GM19395 (cell line): ENCODE measurements around the gene UNC119B.

Experiments
- ATAC-seq: cut with Tn5 transposase; IDR thresholded peaks from one replicate; pipeline ENCODE4 v1.9.1; 2021; ENCODE audit warnings: mild to moderate bottlenecking, moderate library complexity; ENCODE audit not compliant: unreplicated experiment

UNC119B gene

DNA sequence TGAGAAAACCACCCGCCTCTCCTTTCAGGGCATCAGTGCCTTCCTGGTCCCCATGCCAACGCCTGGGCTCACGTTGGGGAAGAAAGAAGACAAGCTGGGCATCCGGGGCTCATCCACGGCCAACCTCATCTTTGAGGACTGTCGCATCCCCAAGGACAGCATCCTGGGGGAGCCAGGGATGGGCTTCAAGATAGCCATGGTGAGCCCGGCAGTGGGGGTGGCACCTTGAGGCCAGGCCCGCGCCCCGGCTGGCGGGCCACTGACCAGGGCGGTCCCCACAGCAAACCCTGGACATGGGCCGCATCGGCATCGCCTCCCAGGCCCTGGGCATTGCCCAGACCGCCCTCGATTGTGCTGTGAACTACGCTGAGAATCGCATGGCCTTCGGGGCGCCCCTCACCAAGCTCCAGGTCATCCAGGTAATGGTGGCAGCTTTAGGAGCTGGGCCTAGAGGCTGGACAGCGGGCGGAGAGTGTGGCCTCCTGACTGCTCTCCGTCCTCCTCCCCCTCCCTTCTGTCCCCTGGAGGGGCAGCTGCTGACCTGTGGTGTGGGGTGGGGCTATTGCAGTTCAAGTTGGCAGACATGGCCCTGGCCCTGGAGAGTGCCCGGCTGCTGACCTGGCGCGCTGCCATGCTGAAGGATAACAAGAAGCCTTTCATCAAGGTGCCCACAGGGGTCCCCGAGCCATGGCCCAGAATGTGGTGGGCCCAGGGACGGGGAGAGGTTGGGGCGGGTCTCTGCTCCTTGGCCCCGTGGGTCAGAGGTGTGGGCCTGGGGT lies 28.2 kb downstream of the UNC119B start:
- no peak for ATAC-seq

DNA sequence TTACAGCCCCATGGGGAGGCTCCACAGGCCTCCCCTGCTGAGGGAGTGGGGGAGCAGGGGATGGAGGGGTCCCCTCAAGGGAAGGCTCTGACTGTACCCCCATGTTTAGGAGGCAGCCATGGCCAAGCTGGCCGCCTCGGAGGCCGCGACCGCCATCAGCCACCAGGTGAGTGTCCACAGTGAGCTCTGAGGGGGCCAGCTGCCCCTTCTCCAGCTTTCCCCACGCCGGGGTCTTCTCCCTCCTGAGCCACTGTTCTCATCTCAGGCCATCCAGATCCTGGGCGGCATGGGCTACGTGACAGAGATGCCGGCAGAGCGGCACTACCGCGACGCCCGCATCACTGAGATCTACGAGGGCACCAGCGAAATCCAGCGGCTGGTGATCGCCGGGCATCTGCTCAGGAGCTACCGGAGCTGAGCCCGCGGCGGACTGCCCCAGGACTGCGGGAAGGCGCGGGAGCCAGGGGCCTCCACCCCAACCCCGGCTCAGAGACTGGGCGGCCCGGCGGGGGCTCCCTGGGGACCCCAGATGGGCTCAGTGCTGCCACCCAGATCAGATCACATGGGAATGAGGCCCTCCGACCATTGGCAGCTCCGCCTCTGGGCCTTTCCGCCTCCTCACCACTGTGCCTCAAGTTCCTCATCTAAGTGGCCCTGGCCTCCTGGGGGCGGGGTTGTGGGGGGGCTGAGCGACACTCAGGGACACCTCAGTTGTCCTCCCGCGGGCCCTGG lies 28.9 kb downstream of the UNC119B start:
- ATAC-seq = no peak

DNA sequence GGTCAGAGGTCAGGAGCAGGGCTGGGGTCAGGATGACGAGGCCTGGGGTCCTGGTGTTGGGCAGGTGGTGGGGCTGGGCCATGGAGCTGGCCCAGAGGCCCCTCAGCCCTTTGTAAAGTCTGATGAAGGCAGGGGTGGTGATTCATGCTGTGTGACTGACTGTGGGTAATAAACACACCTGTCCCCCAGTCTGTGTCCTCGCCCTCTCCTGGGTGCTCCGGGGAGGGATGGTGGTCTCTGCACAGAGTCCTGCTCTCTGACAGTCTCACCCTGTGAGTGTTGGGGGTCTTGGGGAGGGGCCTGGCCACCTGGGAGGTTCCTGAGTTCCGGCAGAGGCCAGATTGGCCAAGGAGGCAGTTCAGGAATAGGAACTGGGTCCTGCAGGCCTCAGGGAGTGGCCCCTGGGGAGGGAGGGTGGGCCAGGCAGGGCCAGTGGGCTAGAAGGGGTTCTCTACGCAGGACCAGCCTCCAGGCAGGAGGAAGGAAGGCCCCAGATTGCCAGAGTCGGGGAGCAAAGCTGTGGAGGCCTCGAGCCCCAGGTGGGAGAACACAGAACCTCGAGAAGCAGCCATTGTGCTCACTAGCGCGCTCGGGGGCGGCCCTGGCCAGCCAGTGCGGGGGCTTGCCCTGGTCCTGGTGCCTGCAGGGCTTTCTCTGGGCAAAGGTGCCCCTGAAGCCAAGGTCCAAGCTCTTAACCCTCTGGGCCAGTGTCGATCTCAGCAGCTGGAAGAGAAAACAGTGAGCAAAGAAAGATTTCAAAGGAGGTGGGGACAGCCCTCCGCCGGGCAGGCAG lies 29.8 kb downstream of the UNC119B start:
- no peak for ATAC-seq

GRCh38 chr12:120740871-120741270 lies 30.6 kb downstream of the UNC119B start:
- ATAC-seq = no peak

DNA sequence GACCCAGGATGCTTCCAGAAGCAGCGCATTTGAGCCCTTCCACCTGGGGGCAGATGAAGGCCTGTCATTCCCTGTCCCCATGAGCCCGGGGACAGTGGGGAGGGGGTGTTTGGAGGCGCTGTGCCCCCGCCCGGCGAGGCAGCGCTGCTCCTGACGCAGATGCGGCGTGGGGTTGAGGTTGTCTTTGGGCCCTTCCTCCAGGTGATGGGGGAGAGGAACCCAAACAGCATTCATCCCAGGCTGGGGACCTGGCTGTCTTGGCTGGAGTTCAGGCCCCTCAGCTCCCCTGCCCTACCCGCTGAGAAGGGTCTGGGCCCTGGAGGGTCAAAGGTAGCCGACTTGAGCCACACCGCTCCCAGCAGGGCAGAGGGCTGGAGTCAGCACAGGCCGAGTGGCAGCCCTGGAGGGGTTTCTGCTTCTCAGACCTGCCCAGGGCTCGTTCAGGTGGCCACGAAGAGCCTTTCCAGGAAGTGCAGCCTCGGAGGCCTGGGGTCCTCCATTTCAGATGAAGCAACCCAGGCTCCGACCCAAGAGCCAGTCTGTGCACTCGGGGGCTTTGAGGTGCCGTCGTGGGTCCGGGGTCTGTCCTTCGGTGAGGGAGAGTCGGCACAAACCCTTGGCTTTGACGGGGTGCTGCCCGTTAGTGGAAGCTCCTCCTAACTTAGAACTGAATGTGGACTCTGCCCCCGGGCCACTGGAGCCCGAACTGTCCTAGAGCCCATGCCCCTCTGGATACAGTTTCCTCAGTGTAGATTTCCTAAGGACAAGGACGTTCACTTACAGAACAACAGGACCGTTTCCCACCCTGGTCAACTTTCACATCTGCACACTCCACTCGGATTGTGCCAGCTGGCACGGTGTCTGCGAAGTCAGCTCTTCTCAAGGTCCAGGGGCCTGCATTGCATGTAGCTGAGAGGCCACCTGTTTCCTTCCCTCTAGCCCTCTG lies 31.5 kb downstream of the UNC119B start:
- ATAC-seq = no peak

DNA sequence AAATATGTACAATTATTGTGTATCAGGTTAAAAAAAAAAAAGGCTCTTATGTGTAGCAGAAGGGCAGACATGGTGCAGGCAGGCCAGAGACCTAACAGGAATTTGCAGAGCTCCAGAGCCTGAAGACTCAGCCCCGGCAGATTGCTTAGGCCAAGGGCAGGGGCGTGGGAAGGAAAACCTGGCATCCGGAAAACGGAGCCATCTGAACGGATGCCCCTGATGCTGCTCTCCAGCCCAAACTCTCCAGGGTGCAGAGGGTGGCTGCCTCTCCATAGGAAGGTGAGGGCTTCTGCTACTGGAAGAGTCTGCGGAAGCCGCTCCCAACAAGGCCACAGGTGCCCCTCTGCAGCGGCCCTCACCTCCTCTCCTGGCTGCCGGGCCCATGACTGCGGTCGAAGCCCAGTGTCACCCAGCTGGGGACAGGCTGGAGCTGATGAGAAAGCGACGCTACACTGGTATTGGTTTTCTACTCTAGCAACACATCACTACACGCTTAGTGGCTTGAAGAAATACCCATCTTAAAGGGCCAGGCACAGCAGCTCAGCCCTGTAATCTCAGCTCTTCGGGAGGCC lies 34.8 kb downstream of the UNC119B start:
- ATAC-seq = no peak

DNA sequence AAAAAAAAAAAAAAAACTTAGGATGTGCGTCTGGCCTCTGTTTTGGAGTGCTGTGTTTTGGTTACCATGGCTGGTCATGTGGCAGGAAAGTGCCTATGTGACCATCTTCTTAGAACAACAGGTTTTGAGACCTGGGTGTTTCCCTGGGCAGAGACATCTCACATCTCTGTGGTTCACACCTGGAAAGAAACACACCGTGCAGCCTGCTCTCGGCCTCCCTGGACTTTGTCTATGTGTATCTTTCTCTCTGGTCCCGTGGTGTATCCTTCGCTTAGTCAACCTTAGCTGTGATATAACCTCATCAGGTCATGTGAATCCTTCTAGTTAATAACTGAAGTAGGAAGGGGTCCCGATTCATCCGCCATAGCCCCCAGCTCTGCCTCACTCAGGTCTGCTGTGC lies 38.0 kb downstream of the UNC119B start:
- no peak for ATAC-seq

DNA sequence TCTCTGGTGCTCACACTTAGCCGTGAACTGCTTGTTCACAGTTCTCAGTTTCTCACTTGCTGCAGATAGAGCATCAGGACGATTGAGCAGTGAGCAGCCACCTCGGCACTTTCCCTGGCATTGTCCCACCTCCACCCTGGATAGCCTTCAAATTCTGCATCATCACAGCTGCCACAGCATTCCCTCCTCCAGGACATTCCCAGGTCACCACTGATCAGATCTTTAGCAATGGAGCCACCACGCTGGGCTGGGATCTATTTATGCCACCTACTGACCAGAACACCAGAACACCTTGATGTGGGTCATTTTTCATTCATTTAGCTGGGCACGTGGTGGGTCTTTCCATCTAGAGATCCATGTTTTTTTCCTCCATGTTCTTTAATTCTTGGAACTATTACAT lies 39.0 kb downstream of the UNC119B start:
- ATAC-seq = no peak

- no peak for ATAC-seq
Observed at GRCh38 chr12:120750806-120751205, 40.5 kb downstream of the UNC119B start.

- ATAC-seq = no peak
Observed at GRCh38 chr12:120751389-120751788, 41.1 kb downstream of the UNC119B start.

DNA sequence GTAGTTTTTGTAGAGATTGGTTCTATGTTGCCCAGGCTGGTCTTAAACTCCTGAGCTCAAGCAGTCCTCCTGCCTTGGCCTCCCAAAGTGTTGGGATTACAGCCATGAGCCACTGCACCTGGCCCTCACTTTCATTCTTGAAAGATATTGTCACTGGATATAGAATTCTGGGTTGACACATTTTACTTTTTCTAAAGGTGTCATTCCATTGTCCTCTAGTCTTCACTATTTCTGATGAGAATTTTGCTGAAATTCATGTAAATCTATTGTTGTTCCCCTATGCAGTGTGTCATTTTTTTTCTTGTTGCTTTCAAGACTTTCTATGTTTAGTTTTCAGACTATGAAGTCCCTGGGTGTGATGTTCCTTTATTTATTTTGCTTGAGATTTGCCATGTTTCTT lies 44.5 kb downstream of the UNC119B start:
- ATAC-seq = no peak

GRCh38 chr12:120755269-120755668 lies 45.0 kb downstream of the UNC119B start:
- ATAC-seq = no peak

GRCh38 chr12:120757226-120757742 lies 47.0 kb downstream of the UNC119B start:
- ATAC-seq = no peak

DNA sequence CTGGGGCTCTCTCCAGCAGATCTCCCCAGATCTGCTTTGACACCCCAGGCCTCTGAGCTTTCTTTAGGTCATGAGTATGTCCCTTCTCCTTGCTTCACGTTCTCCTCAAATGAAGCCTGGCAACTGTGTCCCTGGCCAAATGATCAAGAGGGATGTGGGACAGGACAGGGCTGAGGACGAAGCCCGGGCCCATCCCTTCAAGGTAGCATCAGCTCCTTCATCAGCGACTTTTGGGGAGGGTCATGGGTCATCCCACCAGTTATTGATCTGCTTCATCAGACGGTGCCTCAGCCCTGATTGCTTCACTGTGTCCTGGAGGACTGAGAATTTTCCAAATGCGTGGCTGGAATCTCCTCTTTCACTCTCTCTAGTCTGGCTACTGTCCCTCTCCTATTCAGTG lies 47.7 kb downstream of the UNC119B start:
- ATAC-seq = no peak

- ATAC-seq = no peak
Observed at GRCh38 chr12:120758798-120759590, 48.7 kb downstream of the UNC119B start.

- ATAC-seq = no peak
Observed at GRCh38 chr12:120759591-120760348, 49.5 kb downstream of the UNC119B start.

- no peak for ATAC-seq
Observed at GRCh38 chr12:120760349-120761254, 50.3 kb downstream of the UNC119B start.
